Measurements from ENCODE around the gene MSI2.

DNA sequence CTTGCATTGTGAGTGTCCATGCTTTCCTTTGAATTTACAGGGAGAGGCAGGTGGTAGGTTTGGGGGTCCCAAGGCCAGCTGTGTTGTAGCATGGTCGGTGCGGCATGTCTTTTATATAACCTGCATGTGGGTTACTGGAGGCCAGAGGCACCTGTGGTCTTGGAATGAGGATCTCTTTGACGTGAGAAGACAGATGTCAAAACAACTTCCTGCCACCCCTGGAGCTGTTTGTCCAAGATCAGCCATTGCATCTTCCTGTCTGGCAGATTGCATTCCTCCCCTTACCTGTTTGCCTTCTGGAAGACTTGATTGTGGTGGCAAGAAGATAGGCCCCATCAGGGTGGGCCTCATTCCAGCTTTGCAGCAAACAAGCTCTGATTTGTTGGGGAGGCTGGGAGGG lies 175.1 kb downstream of the MSI2 start:
- TF ChIP-seq TAF1 (IDR thresholded peaks at IDR 0.05; ENCODE audit: borderline replicate concordance, low read depth, low read length), result no peak
- no peak for TF ChIP-seq POLR2AphosphoS5 (IDR thresholded peaks at IDR 0.05; ENCODE audit: low read depth, low read length)
- no peak for TF ChIP-seq POLR2A (IDR thresholded peaks at IDR 0.05; ENCODE audit: low read depth, low read length)
